Left renal cortex interstitium (tissue), 4 donors: ENCODE measurements around the gene C12orf56. TPM values are rescaled to one million over a fixed set of nuclear protein-coding genes. Genes with fewer than 3 reads are reported as not detected.

Experiments
- DNase-seq, 4 donors: peaks; one replicate each; pipeline ENCODE4 v3.0.0-alpha.2; 2013; ENCODE audit warnings: low read depth in 4 of 4, low spot score in 2 of 4, missing footprints in 1 of 4
- polyA plus RNA-seq, 4 donors: library from polyadenylated mRNA; unstranded; fragments of 120-200 nt; gene quantifications; one replicate each; pipeline ENCODE4 v1.2.1, GENCODE V29; 2013; ENCODE audit not compliant: insufficient read length in 4 of 4

Gene C12orf56
- 1 to 10 TPM in 3 of 4 donors, under 1 TPM in 1; 0.73 to 2.2 (median 1.2) TPM for polyA plus RNA-seq

- no peak for DNase-seq
Observed at GRCh38 chr12:64390275-64390851, at the start of gene C12orf56. TSS of gene C12orf56 (minus strand) at chr12:64390758. CDS start at chr12:64390565, 193 bp downstream.

GRCh38 chr12:64440100-64440499 lies 49.5 kb upstream of the C12orf56 start:
- no peak for DNase-seq

GRCh38 chr12:64433915-64434314 lies 43.4 kb upstream of the C12orf56 start:
- DNase-seq, result no peak

- DNase-seq, result no peak
Observed at GRCh38 chr12:64431791-64432190, 41.2 kb upstream of the C12orf56 start.

GRCh38 chr12:64430886-64431285 lies 40.3 kb upstream of the C12orf56 start:
- no peak for DNase-seq

GRCh38 chr12:64428956-64429355 lies 38.4 kb upstream of the C12orf56 start:
- DNase-seq, result no peak

- DNase-seq, result no peak
Observed at GRCh38 chr12:64427988-64428387, 37.4 kb upstream of the C12orf56 start.

- no peak for DNase-seq
Observed at GRCh38 chr12:64419696-64420095, 29.1 kb upstream of the C12orf56 start.

GRCh38 chr12:64418209-64418608 lies 27.7 kb upstream of the C12orf56 start:
- no peak for DNase-seq

- DNase-seq, result no peak
Observed at GRCh38 chr12:64413884-64414283, 23.3 kb upstream of the C12orf56 start.

GRCh38 chr12:64412459-64412858 lies 21.9 kb upstream of the C12orf56 start:
- DNase-seq, result no peak

GRCh38 chr12:64411427-64411826 lies 20.9 kb upstream of the C12orf56 start:
- DNase-seq, result no peak

GRCh38 chr12:64407342-64408223 lies 17.0 kb upstream of the C12orf56 start:
- no peak for DNase-seq

- DNase-seq, result peak in 2 of 4 donors; percentile 55 to 64
Observed at GRCh38 chr12:64404470-64405256, 14.1 kb upstream of the C12orf56 start.

GRCh38 chr12:64403707-64404469 lies 13.3 kb upstream of the C12orf56 start, which contains the start of gene XPOT:
TSS of gene XPOT (plus strand) at chr12:64404392. CDS start at chr12:64410036, 5,644 bp downstream.
- DNase-seq, result peak; percentile 87 to 93 (median 92)

GRCh38 chr12:64402181-64402580 lies 11.6 kb upstream of the C12orf56 start:
- DNase-seq, result no peak

GRCh38 chr12:64400041-64400440 lies 9.5 kb upstream of the C12orf56 start:
- no peak for DNase-seq

GRCh38 chr12:64395739-64396138 lies 5.2 kb upstream of the C12orf56 start:
- DNase-seq, result no peak

- no peak for DNase-seq
Observed at GRCh38 chr12:64392221-64392620, 1.7 kb upstream of the C12orf56 start.

GRCh38 chr12:64389154-64389553 lies 1.4 kb downstream of the C12orf56 start:
- DNase-seq, result no peak
